ENCODE measurements around the gene PARP1.

The PARP1 gene

GRCh38 chr1:226384040-226384439 lies 23.9 kb downstream of the PARP1 start:
- no peak overlapping the region for H3K27ac ChIP-seq (ENCODE audit: low read depth, low read length, poor library complexity, severe bottlenecking)

DNA sequence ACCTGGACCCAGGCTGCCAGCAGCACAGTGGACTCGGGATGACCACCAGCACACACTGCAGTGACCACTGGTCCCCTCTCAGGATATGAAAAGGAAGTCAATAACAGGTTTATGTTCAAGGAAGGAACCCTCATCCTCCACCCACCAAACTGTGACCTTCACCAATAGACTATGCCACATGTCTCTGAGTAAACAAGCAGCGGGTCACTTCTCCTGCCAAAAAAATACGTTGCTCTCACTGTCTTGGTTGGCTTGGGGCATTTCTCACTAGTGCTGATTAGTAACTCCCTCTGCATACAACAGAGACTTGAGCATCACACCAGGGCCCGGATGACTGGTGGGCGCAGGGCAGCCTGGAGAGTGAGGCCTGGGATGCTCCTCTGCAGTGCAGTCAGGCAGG lies 25.9 kb downstream of the PARP1 start:
- H2AFZ ChIP-seq (ENCODE audit: low read length) = no peak overlapping the region
- no peaks in the 10 kb centered on the region for H3K9me3 ChIP-seq (ENCODE audit: low read length)
- peaks cover 100% of the 10 kb centered on the region for H3K36me3 ChIP-seq (ENCODE audit: insufficient read depth, low read length)
- no peak overlapping the region for H3K4me3 ChIP-seq (ENCODE audit: low read depth, low read length, poor library complexity, severe bottlenecking)
- no peak overlapping the region for H3K9ac ChIP-seq (ENCODE audit: low read length)
- no peaks in the 10 kb centered on the region for H3K4me1 ChIP-seq (ENCODE audit: insufficient read depth, low read length, severe bottlenecking)
- H4K20me1 ChIP-seq (ENCODE audit: insufficient read depth, low read length) = no peaks in the 10 kb centered on the region
- no peaks in the 10 kb centered on the region for H3K9me2 ChIP-seq (ENCODE audit: low read depth, low read length)
- H3K27me3 ChIP-seq (ENCODE audit: insufficient read depth, low read length) = no peaks in the 10 kb centered on the region
- no peak overlapping the region for H3K4me2 ChIP-seq (ENCODE audit: low read length)
- no peaks in the 10 kb centered on the region for H3K79me2 ChIP-seq (ENCODE audit: insufficient read depth, low read length)
- no peak overlapping the region for H3K27ac ChIP-seq (ENCODE audit: low read depth, low read length, poor library complexity, severe bottlenecking)
- H3F3A ChIP-seq (ENCODE audit: insufficient read depth, low read length) = no peaks in the 10 kb centered on the region
- TF ChIP-seq EZH2 (IDR thresholded peaks at IDR 0.05; ENCODE audit: borderline replicate concordance, low read length) = no peak
- TF ChIP-seq, protein P1, sequence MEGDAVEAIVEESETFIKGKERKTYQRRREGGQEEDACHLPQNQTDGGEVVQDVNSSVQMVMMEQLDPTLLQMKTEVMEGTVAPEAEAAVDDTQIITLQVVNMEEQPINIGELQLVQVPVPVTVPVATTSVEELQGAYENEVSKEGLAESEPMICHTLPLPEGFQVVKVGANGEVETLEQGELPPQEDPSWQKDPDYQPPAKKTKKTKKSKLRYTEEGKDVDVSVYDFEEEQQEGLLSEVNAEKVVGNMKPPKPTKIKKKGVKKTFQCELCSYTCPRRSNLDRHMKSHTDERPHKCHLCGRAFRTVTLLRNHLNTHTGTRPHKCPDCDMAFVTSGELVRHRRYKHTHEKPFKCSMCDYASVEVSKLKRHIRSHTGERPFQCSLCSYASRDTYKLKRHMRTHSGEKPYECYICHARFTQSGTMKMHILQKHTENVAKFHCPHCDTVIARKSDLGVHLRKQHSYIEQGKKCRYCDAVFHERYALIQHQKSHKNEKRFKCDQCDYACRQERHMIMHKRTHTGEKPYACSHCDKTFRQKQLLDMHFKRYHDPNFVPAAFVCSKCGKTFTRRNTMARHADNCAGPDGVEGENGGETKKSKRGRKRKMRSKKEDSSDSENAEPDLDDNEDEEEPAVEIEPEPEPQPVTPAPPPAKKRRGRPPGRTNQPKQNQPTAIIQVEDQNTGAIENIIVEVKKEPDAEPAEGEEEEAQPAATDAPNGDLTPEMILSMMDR (IDR thresholded peaks at IDR 0.05; ENCODE audit: low read length) = no peak

More at GRCh38 chr1:226384040-226384439, 23.9 kb downstream of the PARP1 start:
- Histone ChIP-seq H3K9me3 (ENCODE audit: low read length) (no peaks in the 10 kb centered on the region), H3K9me2 (ENCODE audit: low read depth, low read length) (no peaks in the 10 kb centered on the region), H2AFZ (ENCODE audit: low read length) (no peak overlapping the region), H3K36me3 (ENCODE audit: insufficient read depth, low read length) (peaks cover 100% of the 10 kb centered on the region), H3K4me1 (ENCODE audit: insufficient read depth, low read length, severe bottlenecking) (no peaks in the 10 kb centered on the region), H3K4me2 (ENCODE audit: low read length) (no peak overlapping the region), H3K9ac (ENCODE audit: low read length) (no peak overlapping the region), H3K27me3 (ENCODE audit: insufficient read depth, low read length) (no peaks in the 10 kb centered on the region), H4K20me1 (ENCODE audit: insufficient read depth, low read length) (no peaks in the 10 kb centered on the region), H3F3A (ENCODE audit: insufficient read depth, low read length) (no peaks in the 10 kb centered on the region), H3K4me3 (ENCODE audit: low read depth, low read length, poor library complexity, severe bottlenecking) (no peak overlapping the region), H3K79me2 (ENCODE audit: insufficient read depth, low read length) (no peaks in the 10 kb centered on the region)
- TF ChIP-seq, protein P1 (IDR thresholded peaks at IDR 0.05; ENCODE audit: low read length) = no peak
- TF ChIP-seq EZH2 (IDR thresholded peaks at IDR 0.05; ENCODE audit: borderline replicate concordance, low read length) = no peak

GRCh38 chr1:226381226-226381998 lies 26.5 kb downstream of the PARP1 start:
- no peaks in the 10 kb centered on the region for H3K9me3 ChIP-seq (ENCODE audit: low read length)
- TF ChIP-seq EZH2 (IDR thresholded peaks at IDR 0.05; ENCODE audit: borderline replicate concordance, low read length) = no peak
- TF ChIP-seq, protein P1 (IDR thresholded peaks at IDR 0.05; ENCODE audit: low read length) = no peak
- no peaks in the 10 kb centered on the region for H3K9me2 ChIP-seq (ENCODE audit: low read depth, low read length)
- no peaks in the 10 kb centered on the region for H3K27me3 ChIP-seq (ENCODE audit: insufficient read depth, low read length)
- no peak overlapping the region for H3K4me2 ChIP-seq (ENCODE audit: low read length)
- no peak overlapping the region for H3K27ac ChIP-seq (ENCODE audit: low read depth, low read length, poor library complexity, severe bottlenecking)
- H3K79me2 ChIP-seq (ENCODE audit: insufficient read depth, low read length) = no peaks in the 10 kb centered on the region
- H3F3A ChIP-seq (ENCODE audit: insufficient read depth, low read length) = no peaks in the 10 kb centered on the region
- no peak overlapping the region for H3K4me3 ChIP-seq (ENCODE audit: low read depth, low read length, poor library complexity, severe bottlenecking)
- peaks cover 100% of the 10 kb centered on the region for H3K36me3 ChIP-seq (ENCODE audit: insufficient read depth, low read length)
- H3K4me1 ChIP-seq (ENCODE audit: insufficient read depth, low read length, severe bottlenecking) = no peaks in the 10 kb centered on the region
- H3K9ac ChIP-seq (ENCODE audit: low read length) = no peak overlapping the region
- no peaks in the 10 kb centered on the region for H4K20me1 ChIP-seq (ENCODE audit: insufficient read depth, low read length)
- H2AFZ ChIP-seq (ENCODE audit: low read length) = no peak overlapping the region
